HepG2 (cell line): ENCODE results near the gene GDI1. TPM values are rescaled to one million over a fixed set of nuclear protein-coding genes. Genes with fewer than 3 reads are reported as not detected.

Source experiments
- ATAC-seq: fragments of 200-7000 bp; cut with Tn5 transposase; 3 replicates; pipeline ENCODE4 v1.9.1; 2020; ENCODE audit warnings: mild to moderate bottlenecking, moderate library complexity
- BruUV-seq: library from RNA; stranded (reverse); fragments of 400-500 nt; replicated peaks from 2 replicates; lab custom pipeline; 2021; lab: Mats Ljungman, UMichigan
- CTCF ChIA-PET: fragments of 300-600 bp; formaldehyde crosslinking; extraction: SDS; loops from one replicate; lab custom pipeline; 2021; ENCODE audit warnings: low total read pairs, inconsistent platforms, low intra/inter-chr PET ratio; lab: Yijun Ruan, JAX
- POLR2A ChIA-PET: fragments of 350-600 bp; sonication (Branson Sonifier 250); formaldehyde crosslinking; loops from one replicate; lab custom pipeline; 2020; ENCODE audit warnings: antibody characterized with exemption, inconsistent platforms; lab: Yijun Ruan, JAX
- DNase-seq: peaks from one replicate; pipeline ENCODE4 v3.0.0-alpha.2; 2015; ENCODE audit warnings: low spot score
- FAIRE-seq: peaks from 3 replicates; lab custom pipeline; 2011; peaks lifted over from hg19 to GRCh38; lab: Jason Lieb, UNC
- H2AFZ ChIP-seq: one replicate; pipeline ENCODE4 v1.6.1; 2011; ENCODE audit warnings: low read length, inconsistent platforms
- H3K27ac ChIP-seq: fragments of 300-600 bp; 3 replicates; pipeline ENCODE4 v1.8.0; 2011; ENCODE audit warnings: mixed run types, mild to moderate bottlenecking, mixed read lengths, low read length, inconsistent platforms; ENCODE audit not compliant: insufficient read depth; ENCODE audit errors: extremely low read length
- H3K27me3 ChIP-seq, 2 experiments: fragments of 200-600 bp in 1 of 2; 2 replicates in 1 of 2; 3 replicates in 1 of 2; pipeline versions ENCODE4 v1.6.0 to v1.8.0; 2011; ENCODE audit warnings: low read length in 2 of 2, mild to moderate bottlenecking in 2 of 2, moderate library complexity in 2 of 2, inconsistent platforms in 1 of 2; ENCODE audit not compliant: insufficient read depth in 2 of 2, control insufficient read depth in 1 of 2
- H3K36me3 ChIP-seq, 2 experiments: fragments of 200-600 bp in 1 of 2; replicated peaks in 1 of 2; 2 replicates in 1 of 2; 3 replicates in 1 of 2; pipeline versions ENCODE4 v1.5.1 to v1.8.0; 2011; ENCODE audit warnings: low read length in 2 of 2, inconsistent platforms in 1 of 2; ENCODE audit not compliant: insufficient read depth in 2 of 2, control insufficient read depth in 1 of 2
- H3K4me1 ChIP-seq: 2 replicates; pipeline ENCODE4 v1.5.1; 2012; ENCODE audit warnings: low read length, inconsistent platforms; ENCODE audit not compliant: insufficient read depth
- H3K4me2 ChIP-seq: 2 replicates; pipeline ENCODE4 v1.6.0; 2011; ENCODE audit warnings: low read depth, low read length, inconsistent platforms
- H3K4me3 ChIP-seq, 3 experiments: fragments of 200-600 bp in 1 of 3; sonication (generic), shearing (Covaris generic) in 1 of 3; replicated peaks in 1 of 3; 2 replicates each; pipeline ENCODE4 v1.5.1; 2011 to 2016; ENCODE audit warnings: low read length in 3 of 3, inconsistent platforms in 2 of 3, low read depth in 2 of 3, mild to moderate bottlenecking in 2 of 3, control low read depth in 1 of 3, mixed read lengths in 1 of 3; ENCODE audit not compliant: insufficient read depth in 1 of 3
- H3K79me2 ChIP-seq: one replicate; pipeline ENCODE4 v1.6.1; 2011; ENCODE audit warnings: low read length, inconsistent platforms; ENCODE audit not compliant: insufficient read depth
- H3K9ac ChIP-seq: 2 replicates; pipeline ENCODE4 v1.6.0; 2011; ENCODE audit warnings: mild to moderate bottlenecking, low read depth, low read length, inconsistent platforms; ENCODE audit not compliant: insufficient read depth
- H3K9me3 ChIP-seq: 2 replicates; pipeline ENCODE4 v1.5.1; 2012; ENCODE audit warnings: mild to moderate bottlenecking, low read length
- H4K20me1 ChIP-seq: 2 replicates; pipeline ENCODE4 v1.6.0; 2011; ENCODE audit warnings: inconsistent platforms, mild to moderate bottlenecking, low read length, moderate library complexity; ENCODE audit not compliant: insufficient read depth
- ASH2L ChIP-seq: fragments of 300-600, 200-600 bp; sonication (generic); IDR thresholded peaks from 2 replicates; pipeline ENCODE4 v1.7.0; 2017; ENCODE audit warnings: low read depth, mild to moderate bottlenecking, moderate library complexity, mixed read lengths, low read length; ENCODE audit not compliant: insufficient read length
- HMGXB3 ChIP-seq: sonication (generic); formaldehyde crosslinking; IDR thresholded peaks from 2 replicates; pipeline ENCODE4 v1.4.0; 2020; ENCODE audit warnings: missing genetic modification reagents, borderline replicate concordance
- KLF12 ChIP-seq: sonication (generic); formaldehyde crosslinking; IDR thresholded peaks from 2 replicates; pipeline ENCODE4 v1.4.0; 2020; ENCODE audit warnings: missing genetic modification reagents, borderline replicate concordance
- POLR2G ChIP-seq: fragments of 200-400 bp; formaldehyde crosslinking; IDR thresholded peaks from 2 replicates; pipeline ENCODE4 v1.6.1; 2018; ENCODE audit warnings: mild to moderate bottlenecking, low read depth, low read length, moderate library complexity
- RNF219 ChIP-seq: sonication (generic); formaldehyde crosslinking; IDR thresholded peaks from 2 replicates; pipeline ENCODE4 v1.5.0; 2020; ENCODE audit warnings: mild to moderate bottlenecking, missing genetic modification reagents
- ZFY ChIP-seq: sonication (generic); formaldehyde crosslinking; IDR thresholded peaks from 2 replicates; pipeline ENCODE4 v1.4.0; 2020; ENCODE audit warnings: missing genetic modification reagents
- ZNF12 ChIP-seq: sonication (generic); formaldehyde crosslinking; IDR thresholded peaks from 2 replicates; pipeline ENCODE4 v1.5.0; 2020; ENCODE audit warnings: missing genetic modification reagents
- ZNF709 ChIP-seq: sonication (generic); formaldehyde crosslinking; IDR thresholded peaks from 2 replicates; pipeline ENCODE4 v1.5.0; 2020; ENCODE audit warnings: mild to moderate bottlenecking, missing genetic modification reagents
- WGBS: methylation state at CpG from one replicate; pipeline ENCODE4 v1.1.6; 2017; ENCODE audit warnings: low lambda C conversion rate; 5-methylcytosine and 5-hydroxymethylcytosine counted together
- in situ Hi-C: cut with HindIII; loops from 2 replicates; pipeline ENCODE4 v1.10.0; 2017; ENCODE audit warnings: low pct_unique_long_range_greater_than_20kb; ENCODE audit not compliant: extremely low pct_ligation_motif_present
- intact Hi-C: fragments of 100-400 bp; cut with micrococcal nuclease; formaldehyde crosslinking; loops from one replicate; pipeline ENCODE4 v1.10.0; 2022; ENCODE audit not compliant: unreplicated experiment
- polyA plus RNA-seq, 8 experiments: library from polyadenylated mRNA; depleted of rRNA in 3 of 8; stranded (reverse) in 7 of 8; unstranded in 1 of 8; fragments of >200 nt; fragmentation: Illumina TruSeq in 4 of 8; extraction: Trizol in 4 of 8; gene quantifications; 2 replicates each; pipeline versions ENCODE4 v1.2.1 to v1.2.3, GENCODE V29; 2011 to 2016; ENCODE audit warnings: low read depth in 4 of 8, missing spikeins in 1 of 8, mixed read lengths in 1 of 8; ENCODE audit not compliant: insufficient read depth in 1 of 8
- total RNA-seq, 5 experiments: library from RNA; depleted of rRNA; stranded (reverse); fragments of >200 nt; fragmentation: Illumina TruSeq; extraction: Trizol; gene quantifications; 2 replicates each; pipeline ENCODE4 v1.2.3, GENCODE V29; 2016; ENCODE audit warnings: low read depth in 1 of 5

The GDI1 gene
- total and polyA plus RNA-seq, 2 of the 13 experiments (the other 11 are each of a cell fraction or from before 2014, with no cell fraction given): 17.4 to 105 TPM

- TF ChIP-seq ZNF12 (CRISPR knock-in tag): no peak
Measured at GRCh38 chrX:154397888-154398667, 38.9 kb upstream of the GDI1 start, which contains the start of gene RPL10 (continued).

- WGBS: 1% methylated on average over 16 of the region's 49 CpGs
- Histone ChIP-seq H3K27me3 (no peaks in the 10 kb centered on the region; a peak in 1 of 5 replicates), H3K27ac (peak overlapping the region; percentile 98), H3K4me1 (peaks cover 32% of the 10 kb centered on the region), H3K36me3 (peaks cover 6 to 22% of the 10 kb centered on the region in 2 experiments; a peak in 4 of 5 replicates), H4K20me1 (peaks cover 21% of the 10 kb centered on the region; the same call in 1 of the 2 replicates), H3K79me2 (peaks cover 21% of the 10 kb centered on the region), H2AFZ (no peak overlapping the region), H3K4me3 (peak overlapping the region; percentile 73 to 85 (median 85)), H3K9ac (peak overlapping the region; percentile 97), H3K4me2 (peak overlapping the region; percentile 97), H3K9me3 (no peaks in the 10 kb centered on the region)
- in situ Hi-C loops: no loop called here
- POLR2A ChIA-PET: interaction anchor here (1.0 to 6.3 kb wide), 13 partner anchors 11 to 143 kb away, joined by 3 to 75 read pairs (median 8); partner anchors contain the start of genes ATP6AP1, DNASE1L1, FLNA and LAGE3
- ATAC-seq (0 out of 3 replicates have a peak, but pooled peaks have one; percentile 2), DNase-seq (peak; percentile 70), FAIRE-seq (peak; percentile 60)
- TSS peak; percentile 85 for BruUV-seq
- intact Hi-C loops: no loop called here
- CTCF ChIA-PET: no interaction called here
- TF ChIP-seq POLR2G (peak; percentile 13; the same call in 1 of the 2 replicates), RNF219 (CRISPR knock-in tag) (peak; percentile 40; the same call in 1 of the 2 replicates), ASH2L (peak; percentile 62), KLF12 (CRISPR knock-in tag) (no peak; the same call in 1 of the 2 replicates), ZFY (CRISPR knock-in tag) (0 out of 2 replicates have a peak, but pooled peaks have one; percentile 11), HMGXB3 (CRISPR knock-in tag) (no peak; the same call in 1 of the 2 replicates), ZNF709 (peak; percentile 25; the same call in 1 of the 2 replicates)
Measured at GRCh38 chrX:154398668-154399526, 38.1 kb upstream of the GDI1 start.
